GM12875 (cell line): Measurements from ENCODE around the gene DES.

Source experiments
- H3K4me3 ChIP-seq: one replicate; pipeline ENCODE4 v1.5.1; 2011; ENCODE audit warnings: low read depth, low read length, control low read depth
- TF ChIP-seq, protein P1 (sequence below): IDR thresholded peaks from 2 replicates; pipeline ENCODE4 v1.5.1; 2011; ENCODE audit warnings: low read depth, mild to moderate bottlenecking, control low read depth, inconsistent platforms, low read length, moderate library complexity, borderline replicate concordance; ENCODE audit not compliant: insufficient read depth

The DES gene

DNA sequence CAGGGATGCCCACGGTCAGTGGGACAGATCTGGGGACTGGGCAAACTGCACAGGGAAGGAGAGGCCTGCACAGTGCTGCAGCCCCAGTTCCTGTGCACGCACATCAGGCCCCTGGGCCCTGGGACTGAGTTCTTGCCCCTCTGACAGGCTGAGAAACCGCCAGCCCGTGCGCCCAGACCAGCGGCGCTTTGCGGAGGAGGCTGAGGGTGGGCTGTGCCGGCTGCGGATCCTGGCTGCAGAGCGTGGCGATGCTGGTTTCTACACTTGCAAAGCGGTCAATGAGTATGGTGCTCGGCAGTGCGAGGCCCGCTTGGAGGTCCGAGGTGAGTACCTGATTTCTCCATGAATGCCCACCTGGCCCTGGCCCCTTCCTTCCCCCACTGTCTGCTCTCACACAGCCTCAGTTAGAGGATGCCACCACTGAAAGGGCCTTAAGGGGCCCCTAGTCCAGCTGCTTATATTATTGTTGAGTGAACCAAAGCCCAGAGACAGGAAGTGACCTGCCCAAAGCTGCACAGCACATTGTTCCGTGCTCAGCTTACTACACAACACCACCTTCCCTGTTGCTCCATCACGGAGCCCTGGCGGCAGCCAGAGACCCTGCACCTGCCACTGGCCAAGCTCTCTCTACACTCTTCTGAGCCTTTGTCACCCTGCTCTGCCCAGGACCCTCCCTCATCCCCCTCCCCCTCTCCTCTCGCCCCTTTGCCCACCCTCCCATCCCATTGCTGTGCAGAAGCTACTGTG, 46.3 kb downstream of the DES start:
- TF ChIP-seq, protein P1, sequence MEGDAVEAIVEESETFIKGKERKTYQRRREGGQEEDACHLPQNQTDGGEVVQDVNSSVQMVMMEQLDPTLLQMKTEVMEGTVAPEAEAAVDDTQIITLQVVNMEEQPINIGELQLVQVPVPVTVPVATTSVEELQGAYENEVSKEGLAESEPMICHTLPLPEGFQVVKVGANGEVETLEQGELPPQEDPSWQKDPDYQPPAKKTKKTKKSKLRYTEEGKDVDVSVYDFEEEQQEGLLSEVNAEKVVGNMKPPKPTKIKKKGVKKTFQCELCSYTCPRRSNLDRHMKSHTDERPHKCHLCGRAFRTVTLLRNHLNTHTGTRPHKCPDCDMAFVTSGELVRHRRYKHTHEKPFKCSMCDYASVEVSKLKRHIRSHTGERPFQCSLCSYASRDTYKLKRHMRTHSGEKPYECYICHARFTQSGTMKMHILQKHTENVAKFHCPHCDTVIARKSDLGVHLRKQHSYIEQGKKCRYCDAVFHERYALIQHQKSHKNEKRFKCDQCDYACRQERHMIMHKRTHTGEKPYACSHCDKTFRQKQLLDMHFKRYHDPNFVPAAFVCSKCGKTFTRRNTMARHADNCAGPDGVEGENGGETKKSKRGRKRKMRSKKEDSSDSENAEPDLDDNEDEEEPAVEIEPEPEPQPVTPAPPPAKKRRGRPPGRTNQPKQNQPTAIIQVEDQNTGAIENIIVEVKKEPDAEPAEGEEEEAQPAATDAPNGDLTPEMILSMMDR = no peak
- H3K4me3 ChIP-seq = no peak overlapping the region

DNA sequence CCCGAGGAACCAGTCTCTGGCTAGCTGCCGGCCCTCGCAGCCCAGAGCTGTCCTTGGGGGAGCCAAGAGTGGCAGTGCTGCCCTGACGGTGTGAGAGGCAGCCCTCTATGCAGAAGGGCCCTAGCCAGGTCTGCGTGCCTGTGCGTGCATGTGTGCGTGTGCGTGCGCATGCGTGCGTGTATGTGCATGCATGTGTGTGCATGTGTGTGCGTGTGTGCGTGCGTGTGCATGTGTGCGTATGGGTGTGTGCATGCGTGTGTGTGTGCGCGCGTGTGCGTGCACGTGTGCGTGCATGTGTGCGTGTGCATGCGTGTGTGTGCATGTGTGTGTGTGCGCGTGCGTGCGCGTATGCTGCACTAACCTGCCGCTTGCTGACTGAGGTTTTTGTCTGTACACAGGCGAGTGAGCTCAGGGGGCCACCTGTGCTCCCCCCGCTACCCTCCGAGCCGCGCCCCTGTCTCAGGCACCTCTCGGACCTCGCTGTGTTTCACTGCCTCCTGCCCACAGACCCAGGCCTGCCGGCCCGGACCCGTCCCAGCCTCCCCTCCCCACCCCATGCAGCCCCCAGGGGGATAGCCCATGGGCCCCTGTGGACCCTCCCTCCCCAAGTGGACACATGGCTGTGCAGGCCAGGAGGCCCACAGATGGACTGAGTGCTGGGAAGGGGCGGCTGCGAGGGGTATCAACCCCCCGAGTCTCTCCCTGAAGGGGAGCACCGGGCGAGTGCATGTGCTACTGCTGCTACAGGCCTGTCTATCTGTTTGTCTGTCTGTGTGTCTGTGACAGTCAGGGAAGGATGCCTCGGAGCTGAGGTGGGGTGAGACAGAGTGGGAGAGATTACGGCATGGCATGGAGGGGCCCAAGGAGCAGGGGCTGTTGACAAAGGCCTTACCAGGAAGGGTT, 47.7 kb downstream of the DES start:
- TF ChIP-seq, protein P1 = no peak
- no peak overlapping the region for H3K4me3 ChIP-seq

DNA sequence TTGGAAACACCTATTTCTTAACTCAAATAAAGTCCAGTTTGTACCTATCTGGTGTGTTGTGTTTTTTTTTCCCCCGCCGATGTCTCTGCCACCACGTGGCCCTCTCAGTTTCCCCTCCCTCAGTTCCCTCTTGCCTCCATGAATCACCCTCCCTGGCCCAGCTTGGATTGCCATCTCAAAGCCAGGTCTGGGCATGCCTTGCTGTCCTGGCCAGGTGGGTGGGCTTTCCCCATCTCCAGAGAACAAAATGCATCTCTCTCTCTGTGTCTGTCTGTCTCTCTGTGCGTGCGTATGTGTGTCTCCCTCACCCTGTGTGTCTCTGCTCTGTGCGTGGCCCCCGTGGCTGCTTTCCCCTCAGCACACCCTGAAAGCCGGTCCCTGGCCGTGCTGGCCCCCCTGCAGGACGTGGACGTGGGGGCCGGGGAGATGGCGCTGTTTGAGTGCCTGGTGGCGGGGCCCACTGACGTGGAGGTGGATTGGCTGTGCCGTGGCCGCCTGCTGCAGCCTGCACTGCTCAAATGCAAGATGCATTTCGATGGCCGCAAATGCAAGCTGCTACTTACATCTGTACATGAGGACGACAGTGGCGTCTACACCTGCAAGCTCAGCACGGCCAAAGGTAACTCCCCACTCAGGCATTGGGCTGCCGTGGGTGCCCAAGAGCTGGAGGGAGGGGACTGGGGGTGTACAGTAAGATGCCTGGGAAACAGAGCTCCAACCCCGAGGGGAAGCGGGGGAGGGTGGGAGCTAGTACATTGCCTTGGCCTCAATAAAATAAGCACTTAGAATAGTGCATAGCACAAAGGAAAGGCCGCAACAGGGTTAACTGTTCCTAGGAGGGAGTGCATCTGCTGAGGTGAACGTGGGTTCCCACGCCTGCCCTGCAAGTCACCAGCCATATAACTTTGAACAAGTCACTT, 48.9 kb downstream of the DES start:
- TF ChIP-seq, protein P1 = no peak
- no peak overlapping the region for H3K4me3 ChIP-seq

DNA sequence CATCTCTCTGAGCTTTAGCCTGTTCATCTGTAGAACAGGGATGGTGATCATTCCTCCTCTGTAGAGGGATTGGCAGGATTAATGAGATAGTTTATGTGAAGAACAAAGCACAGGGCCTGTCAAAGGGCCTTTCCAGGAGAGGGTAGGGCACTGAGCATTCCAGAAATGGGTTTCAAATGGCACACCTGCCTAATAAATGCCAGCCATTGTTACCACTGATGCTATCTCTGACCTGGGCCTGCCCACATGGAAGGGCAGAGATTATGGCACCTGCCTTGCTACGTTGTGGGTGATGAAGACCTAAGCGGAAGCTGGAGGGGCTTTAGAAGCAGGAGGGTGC, 49.5 kb downstream of the DES start:
- no peak overlapping the region for H3K4me3 ChIP-seq
- TF ChIP-seq, protein P1 = no peak

DNA sequence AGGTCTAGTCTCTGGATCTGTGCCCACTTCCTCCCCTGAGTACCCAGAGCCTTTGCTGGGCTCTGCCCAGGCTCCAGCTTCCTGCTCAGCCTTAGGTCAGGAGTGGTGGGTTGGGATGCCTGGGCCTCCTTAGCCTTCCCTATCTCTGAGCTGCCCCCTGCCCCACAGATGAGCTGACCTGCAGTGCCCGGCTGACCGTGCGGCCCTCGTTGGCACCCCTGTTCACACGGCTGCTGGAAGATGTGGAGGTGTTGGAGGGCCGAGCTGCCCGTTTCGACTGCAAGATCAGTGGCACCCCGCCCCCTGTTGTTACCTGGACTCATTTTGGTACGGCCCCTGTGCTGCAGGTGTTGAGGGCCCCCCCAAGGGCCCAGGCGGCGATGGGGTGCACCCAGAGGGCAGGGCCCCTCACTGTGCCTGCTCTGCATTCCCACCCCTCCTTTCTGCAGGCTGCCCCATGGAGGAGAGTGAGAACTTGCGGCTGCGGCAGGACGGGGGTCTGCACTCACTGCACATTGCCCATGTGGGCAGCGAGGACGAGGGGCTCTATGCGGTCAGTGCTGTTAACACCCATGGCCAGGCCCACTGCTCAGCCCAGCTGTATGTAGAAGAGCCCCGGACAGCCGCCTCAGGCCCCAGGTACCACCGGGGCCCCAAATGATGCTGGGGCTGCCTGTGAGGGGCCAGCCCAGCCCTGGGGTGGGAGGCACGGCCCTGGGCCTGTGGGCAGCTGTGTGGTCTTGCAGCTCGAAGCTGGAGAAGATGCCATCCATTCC, 50.4 kb downstream of the DES start:
- TF ChIP-seq, protein P1 = no peak
- no peak overlapping the region for H3K4me3 ChIP-seq

DNA sequence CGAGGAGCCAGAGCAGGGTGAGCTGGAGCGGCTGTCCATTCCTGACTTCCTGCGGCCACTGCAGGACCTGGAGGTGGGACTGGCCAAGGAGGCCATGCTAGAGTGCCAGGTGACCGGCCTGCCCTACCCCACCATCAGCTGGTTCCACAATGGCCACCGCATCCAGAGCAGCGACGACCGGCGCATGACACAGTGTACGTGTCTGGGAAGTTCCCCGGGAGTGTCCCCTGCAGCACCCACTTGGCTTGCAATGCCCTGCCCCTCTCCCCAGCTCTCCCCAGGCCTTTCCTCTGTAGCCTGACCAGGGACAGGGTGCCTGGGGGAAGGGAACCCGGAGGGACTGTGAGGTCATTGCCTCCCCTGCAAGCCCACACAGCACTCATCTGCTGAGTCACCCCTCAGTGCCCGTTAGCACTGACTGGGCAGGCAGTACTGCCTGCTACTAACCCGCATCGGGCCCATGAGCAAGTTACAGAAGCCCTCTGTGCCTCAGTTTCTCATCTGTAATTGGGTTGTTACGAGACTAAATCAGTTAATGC, 51.1 kb downstream of the DES start:
- TF ChIP-seq, protein P1 = no peak
- no peak overlapping the region for H3K4me3 ChIP-seq
